ENCODE data around the gene ZBTB4.

DNA sequence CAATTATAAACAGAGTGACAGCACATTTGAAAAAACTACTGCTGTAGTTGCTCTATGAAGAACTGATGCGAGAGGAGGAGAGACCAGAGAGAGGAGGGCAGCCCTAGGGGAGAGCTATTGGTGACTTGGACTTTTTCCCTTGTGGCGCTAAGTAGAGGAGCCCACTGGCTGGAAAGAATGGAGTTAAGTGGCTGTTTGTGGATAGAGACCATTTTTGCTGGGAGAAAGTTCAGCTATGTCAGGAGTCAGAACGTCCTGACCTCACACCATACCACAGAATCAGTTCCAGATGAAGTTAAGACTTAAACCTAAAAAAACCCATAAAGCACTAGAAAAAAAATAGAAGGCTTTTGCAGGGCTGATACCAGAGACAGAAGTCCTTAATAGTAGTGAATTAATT is 6.8 kb upstream of the ZBTB4 start:
- TF ChIP-seq POLR2A (IDR thresholded peaks at IDR 0.05): no peak
- TF ChIP-seq, protein P1, sequence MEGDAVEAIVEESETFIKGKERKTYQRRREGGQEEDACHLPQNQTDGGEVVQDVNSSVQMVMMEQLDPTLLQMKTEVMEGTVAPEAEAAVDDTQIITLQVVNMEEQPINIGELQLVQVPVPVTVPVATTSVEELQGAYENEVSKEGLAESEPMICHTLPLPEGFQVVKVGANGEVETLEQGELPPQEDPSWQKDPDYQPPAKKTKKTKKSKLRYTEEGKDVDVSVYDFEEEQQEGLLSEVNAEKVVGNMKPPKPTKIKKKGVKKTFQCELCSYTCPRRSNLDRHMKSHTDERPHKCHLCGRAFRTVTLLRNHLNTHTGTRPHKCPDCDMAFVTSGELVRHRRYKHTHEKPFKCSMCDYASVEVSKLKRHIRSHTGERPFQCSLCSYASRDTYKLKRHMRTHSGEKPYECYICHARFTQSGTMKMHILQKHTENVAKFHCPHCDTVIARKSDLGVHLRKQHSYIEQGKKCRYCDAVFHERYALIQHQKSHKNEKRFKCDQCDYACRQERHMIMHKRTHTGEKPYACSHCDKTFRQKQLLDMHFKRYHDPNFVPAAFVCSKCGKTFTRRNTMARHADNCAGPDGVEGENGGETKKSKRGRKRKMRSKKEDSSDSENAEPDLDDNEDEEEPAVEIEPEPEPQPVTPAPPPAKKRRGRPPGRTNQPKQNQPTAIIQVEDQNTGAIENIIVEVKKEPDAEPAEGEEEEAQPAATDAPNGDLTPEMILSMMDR (IDR thresholded peaks at IDR 0.05): no peak
